ENCODE measurements around the gene NKAIN1.
"Not testable (repeated sequence)": the region's sequence is repeated elsewhere in the genome, so short reads cannot be mapped to it uniquely, and the experiment has no call there.

Gene NKAIN1

GRCh38 chr1:31239653-31240241 is at the start of gene NKAIN1:
TSS of gene NKAIN1 (minus strand) at chr1:31239887. CDS start at chr1:31239547, 340 bp downstream.
- peak; percentile 27 for DNase-seq (ENCODE audit: low spot score)

GRCh38 chr1:31289021-31289420 is 49.3 kb upstream of the NKAIN1 start:
- no peak for DNase-seq (ENCODE audit: low spot score)

GRCh38 chr1:31287791-31288190 is 48.1 kb upstream of the NKAIN1 start:
- DNase-seq (ENCODE audit: low spot score) = not testable (repeated sequence)

DNA sequence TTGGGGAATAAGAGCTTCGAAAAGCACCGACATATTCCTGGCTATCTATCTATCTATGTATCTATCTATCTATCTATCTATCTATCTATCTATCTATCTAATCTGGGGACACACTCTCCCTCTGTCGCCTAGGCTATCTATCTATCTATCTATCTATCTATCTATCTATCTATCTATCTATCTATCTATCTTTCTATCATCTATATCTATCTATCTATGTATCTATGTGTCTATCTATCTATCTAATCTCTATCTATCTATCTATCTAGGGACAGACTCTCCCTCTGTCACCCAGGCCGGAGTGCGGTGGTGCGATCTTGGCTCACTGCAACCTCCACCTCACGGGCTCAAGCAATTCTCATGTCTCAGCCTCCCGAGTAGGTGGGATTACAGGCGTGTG is 42.7 kb upstream of the NKAIN1 start:
- DNase-seq (ENCODE audit: low spot score) = not testable (repeated sequence)

GRCh38 chr1:31273619-31274018 is 33.9 kb upstream of the NKAIN1 start:
- DNase-seq (ENCODE audit: low spot score) = no peak

GRCh38 chr1:31272369-31272768 is 32.7 kb upstream of the NKAIN1 start:
- no peak for DNase-seq (ENCODE audit: low spot score)

GRCh38 chr1:31266547-31266946 is 26.9 kb upstream of the NKAIN1 start:
- DNase-seq (ENCODE audit: low spot score) = no peak

DNA sequence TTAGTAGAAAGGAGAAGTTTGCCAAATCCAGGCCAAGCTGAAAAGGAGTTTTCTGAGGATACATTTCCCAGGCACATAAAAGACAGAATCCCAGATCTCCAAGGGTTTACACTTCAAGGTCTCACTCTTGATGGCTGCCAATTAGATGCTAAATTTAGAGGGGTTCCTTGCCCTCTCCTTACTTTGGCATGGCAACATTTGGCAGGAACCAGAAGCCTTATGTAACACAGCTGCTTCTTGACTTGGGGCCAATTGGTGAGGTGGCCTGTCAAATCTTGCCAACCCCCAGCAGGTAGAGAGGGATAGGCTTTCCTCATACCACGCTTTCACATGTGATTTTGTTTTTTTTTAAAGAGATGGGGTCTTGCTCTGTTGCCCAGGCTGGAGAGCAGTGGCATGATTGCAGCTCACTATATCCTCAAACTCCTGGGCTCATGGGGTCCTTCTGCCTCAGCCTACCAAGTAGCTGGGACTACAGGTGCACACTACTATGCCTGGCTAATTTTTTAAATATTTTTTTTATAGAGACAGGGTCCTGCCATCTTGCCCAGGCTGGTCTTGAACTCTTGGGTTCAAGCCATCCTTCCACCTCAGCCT is 25.2 kb upstream of the NKAIN1 start:
- DNase-seq (ENCODE audit: low spot score) = no peak

DNA sequence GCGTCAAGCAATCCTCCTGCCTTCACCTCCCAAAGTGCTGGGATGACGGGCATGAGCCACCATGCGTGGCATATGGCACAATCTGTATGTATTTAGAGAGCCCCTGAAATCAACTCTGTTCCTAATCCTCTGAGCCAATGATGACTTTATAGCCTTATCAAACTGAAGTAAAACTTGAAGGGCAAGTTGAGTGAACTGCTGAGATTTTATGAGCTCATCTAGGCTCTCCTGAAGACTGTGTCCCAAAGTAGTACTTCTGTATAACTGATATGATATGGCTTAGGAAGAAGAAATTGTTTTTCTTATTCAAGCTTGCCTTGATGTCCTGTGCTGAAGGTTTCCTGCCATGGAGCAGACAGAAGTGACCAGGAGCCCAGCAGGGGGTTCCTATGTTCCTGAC is 23.7 kb upstream of the NKAIN1 start:
- DNase-seq (ENCODE audit: low spot score) = no peak

GRCh38 chr1:31262393-31262792 is 22.7 kb upstream of the NKAIN1 start:
- DNase-seq (ENCODE audit: low spot score) = not testable (repeated sequence)

- DNase-seq (ENCODE audit: low spot score) = no peak
Measured at GRCh38 chr1:31261916-31262315, 22.2 kb upstream of the NKAIN1 start.

GRCh38 chr1:31259746-31260145 is 20.1 kb upstream of the NKAIN1 start:
- no peak for DNase-seq (ENCODE audit: low spot score)

DNA sequence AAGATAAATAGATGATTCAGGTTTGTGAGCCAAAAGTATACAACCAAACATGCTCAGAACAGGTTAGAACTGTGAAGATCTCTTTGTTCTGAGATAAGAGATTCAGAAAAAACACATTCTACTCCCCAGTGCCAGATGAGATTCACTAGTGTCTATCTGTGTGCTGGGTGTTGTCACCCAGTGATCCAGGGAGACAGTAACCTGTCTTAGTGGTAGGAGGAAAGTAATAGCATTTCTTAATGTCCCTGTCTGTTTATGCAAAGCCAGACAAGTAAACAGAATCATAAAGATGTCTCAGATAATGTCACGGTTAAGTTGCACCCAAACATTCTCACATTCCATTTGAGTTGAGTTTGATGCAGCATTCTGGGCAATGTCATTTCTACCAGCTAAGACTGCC is 18.9 kb upstream of the NKAIN1 start:
- no peak for DNase-seq (ENCODE audit: low spot score)

DNA sequence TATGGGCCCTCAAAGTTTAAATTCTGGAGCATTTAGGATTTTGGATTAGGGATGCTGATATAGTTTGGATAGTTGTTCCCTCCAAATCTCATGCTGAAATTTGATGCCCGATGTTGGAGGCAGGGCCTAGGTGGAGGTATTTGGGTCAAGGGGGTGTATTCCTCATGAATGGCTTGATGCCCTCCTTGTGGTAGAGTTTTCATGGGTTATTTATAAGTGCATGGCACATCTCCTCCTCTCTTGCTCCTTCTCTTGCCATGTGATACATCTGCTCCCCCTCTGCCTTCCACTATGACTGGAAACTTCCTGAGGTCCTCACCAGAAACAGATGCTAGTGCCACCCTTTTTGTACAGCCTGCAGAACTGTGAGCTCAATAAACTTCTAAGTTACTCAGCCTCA is 17.5 kb upstream of the NKAIN1 start:
- DNase-seq (ENCODE audit: low spot score) = no peak

DNA sequence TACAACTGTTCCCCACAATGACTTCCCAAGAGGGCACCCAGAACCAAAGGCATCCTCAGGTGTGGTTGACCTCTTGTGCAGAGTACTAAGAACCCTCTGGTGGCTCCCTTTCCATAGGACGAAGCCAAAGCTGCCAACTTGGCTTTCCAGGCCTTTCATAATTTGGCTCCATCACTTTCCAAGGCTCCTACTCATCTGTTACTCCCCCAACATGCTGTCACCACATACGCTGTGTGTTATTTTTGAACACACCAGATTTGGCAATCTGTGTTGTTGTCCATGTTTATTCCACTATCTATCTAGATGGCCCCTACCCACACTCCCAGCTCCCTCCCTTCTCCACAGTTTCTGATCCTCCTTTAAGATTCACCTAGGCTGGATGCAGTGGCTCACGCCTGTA is 10.2 kb upstream of the NKAIN1 start:
- no peak for DNase-seq (ENCODE audit: low spot score)

GRCh38 chr1:31248276-31248675 is 8.6 kb upstream of the NKAIN1 start:
- DNase-seq (ENCODE audit: low spot score) = no peak

GRCh38 chr1:31244326-31244725 is 4.6 kb upstream of the NKAIN1 start:
- no peak for DNase-seq (ENCODE audit: low spot score)

DNA sequence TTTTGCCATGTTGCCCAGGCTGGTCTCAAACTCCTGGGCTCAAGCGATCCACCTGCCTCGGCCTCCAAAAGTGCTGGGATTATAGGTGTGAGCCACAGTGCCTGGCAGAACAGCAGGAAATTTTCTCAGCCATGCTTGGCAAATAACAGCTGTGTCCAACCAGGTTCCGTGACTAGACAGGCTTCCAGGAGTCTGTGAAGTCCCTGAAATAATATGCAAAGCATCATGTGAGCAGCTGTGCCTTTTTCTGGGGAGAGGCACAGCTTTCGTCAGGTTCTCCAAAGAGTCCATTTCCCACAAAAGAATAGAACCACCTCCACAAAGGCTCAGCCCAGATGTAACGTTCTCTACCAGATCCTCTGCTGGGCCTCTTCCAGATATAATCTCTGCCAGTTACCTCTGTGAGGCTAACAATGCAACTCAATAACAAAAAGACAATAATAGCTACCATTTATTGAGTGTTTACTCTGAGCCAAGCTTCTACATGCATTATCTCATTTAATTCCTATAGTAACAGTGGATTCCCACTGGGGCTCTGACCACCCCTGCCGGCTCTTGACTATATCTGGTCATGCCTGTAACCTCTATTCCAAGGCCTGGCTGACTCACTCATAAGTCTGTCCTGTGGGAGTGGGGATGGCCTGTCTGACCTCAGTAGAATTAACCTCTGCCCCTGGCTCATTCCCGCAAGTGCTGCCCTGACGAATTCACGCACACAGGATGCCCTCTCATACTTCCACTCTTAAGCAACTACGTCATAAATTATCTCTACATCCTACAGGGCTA is 4.0 kb upstream of the NKAIN1 start:
- DNase-seq (ENCODE audit: low spot score) = no peak

DNA sequence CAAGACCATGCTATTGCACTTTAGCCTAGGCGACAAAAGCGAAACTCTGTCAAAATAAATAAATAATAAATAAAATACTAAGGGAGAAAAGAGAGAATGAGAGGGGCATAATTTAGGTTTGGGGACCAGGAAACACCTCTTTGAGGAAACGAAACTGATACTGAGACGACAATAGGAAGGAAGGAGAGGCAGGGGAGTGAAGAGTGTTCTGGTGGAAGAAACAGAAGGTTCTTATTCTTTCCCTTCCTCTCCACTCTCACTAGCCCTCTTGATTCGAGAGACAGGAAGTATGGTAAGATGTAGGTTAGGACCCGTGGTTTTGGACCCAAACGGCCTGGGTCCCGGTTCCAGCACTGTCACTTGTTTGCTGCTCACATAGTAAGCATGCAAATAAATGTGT is 1.6 kb upstream of the NKAIN1 start:
- DNase-seq (ENCODE audit: low spot score) = peak; percentile 59

GRCh38 chr1:31238986-31239613 is 587 bp downstream of the NKAIN1 start:
- DNase-seq (ENCODE audit: low spot score) = peak; percentile 15

DNA sequence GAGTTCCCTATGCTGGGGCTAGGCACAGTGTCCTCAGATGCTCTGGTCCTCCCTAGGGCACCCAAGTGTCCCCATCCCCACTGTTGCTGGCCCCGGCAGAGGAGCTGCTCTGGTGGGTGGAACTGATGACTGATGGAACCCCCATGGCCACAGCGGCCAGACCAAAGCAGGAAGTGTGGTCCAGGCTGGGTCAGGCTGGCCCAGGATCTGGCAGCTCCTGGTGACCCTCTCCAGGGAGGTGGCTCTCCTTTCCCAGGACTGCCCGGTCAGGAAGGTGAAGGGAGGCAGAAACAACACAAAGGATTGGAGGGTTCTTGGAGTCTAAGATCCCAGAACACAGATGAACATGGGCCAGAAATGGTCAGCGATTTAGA is 1.1 kb downstream of the NKAIN1 start:
- no peak for DNase-seq (ENCODE audit: low spot score)

DNA sequence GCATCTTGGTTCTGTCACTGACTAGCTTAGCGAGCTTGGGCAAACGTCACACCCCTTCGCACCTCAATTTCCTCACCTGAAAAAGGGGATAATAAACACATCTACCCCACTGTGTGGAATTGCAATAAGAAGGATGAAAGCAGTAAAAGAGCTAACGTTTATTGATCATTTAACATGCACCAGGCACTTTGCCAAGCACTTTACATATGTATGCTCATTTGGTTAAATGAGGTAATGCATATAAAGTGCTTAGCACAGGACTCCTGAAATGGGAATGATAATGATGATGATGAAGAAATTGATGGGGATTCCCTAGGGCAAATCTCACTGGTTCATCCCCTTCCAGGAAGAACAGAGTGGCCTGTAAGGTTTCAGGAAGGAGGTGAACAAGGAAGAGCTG is 4.8 kb downstream of the NKAIN1 start:
- no peak for DNase-seq (ENCODE audit: low spot score)

GRCh38 chr1:31234123-31234708 is 5.5 kb downstream of the NKAIN1 start:
- no peak for DNase-seq (ENCODE audit: low spot score)

Measured in germinal center (tissue), 1 donor.